ENCODE measurements around the gene TIE1. TPM values are rescaled to one million over a fixed set of nuclear protein-coding genes. Genes with fewer than 3 reads are reported as not detected.

Gene TIE1
- total RNA-seq, 1 experiment from 2014 or later, result not detected

- DNase-seq, result no peak
- BruUV-seq (replicated peaks), result no TSS peak
- Histone ChIP-seq H3K9me3 (ENCODE audit: insufficient read depth, low read depth) (no peaks in the 10 kb centered on the region), H3K4me2 (0 out of 2 replicates have a peak overlapping the region, but pooled peaks have one; percentile 2), H3K27ac (peak overlapping the region; percentile 18; the same call in 1 of the 2 replicates), H3F3A (ENCODE audit: insufficient read depth, low read depth) (peaks cover 79% of the 10 kb centered on the region), H3K79me2 (ENCODE audit: low read depth) (peaks cover 82% of the 10 kb centered on the region), H3K4me1 (replicated peaks; ENCODE audit: insufficient read depth) (peaks cover 62% of the 10 kb centered on the region), H2AFZ (no peak overlapping the region), H4K20me1 (ENCODE audit: insufficient read depth) (0 out of 2 replicates have a peak, but pooled peaks cover 3% of the 10 kb centered on the region), H3K9me2 (ENCODE audit: insufficient read depth) (no peaks in the 10 kb centered on the region), H3K36me3 (ENCODE audit: low read depth) (peaks cover 38% of the 10 kb centered on the region), H3K27me3 (ENCODE audit: insufficient read depth, low read depth) (no peaks in the 10 kb centered on the region), H3K4me3 (no peak overlapping the region)
- CTCF ChIA-PET, result no interaction called here
- POLR2A ChIA-PET (ENCODE audit: unreplicated experiment), result interaction anchor here (0.5 to 0.7 kb wide), 2 partner anchors 10 to 223 kb away, joined by 4 to 8 read pairs; no protein-coding TSS in a partner anchor
- intact Hi-C loops (cut with micrococcal nuclease; ENCODE audit: unreplicated experiment), result no loop called here
- TF ChIP-seq CTCF (conservative IDR thresholded peaks at IDR 0.05) (no peak), EZH2 (IDR thresholded peaks at IDR 0.05; ENCODE audit: low read depth) (no peak)
Measured at GRCh38 chr1:43363935-43364525, 63.2 kb downstream of the TIE1 start.

- BruUV-seq (replicated peaks), result no TSS peak
- TF ChIP-seq CTCF (conservative IDR thresholded peaks at IDR 0.05) (no peak), EZH2 (IDR thresholded peaks at IDR 0.05; ENCODE audit: low read depth) (no peak)
- H3K9me3 ChIP-seq (ENCODE audit: insufficient read depth, low read depth), result no peaks in the 10 kb centered on the region
- H3K4me2 ChIP-seq, result peak overlapping the region; percentile 92
- ChIA-PET POLR2A (ENCODE audit: unreplicated experiment) (interaction anchor here (0.6 to 0.7 kb wide), 4 partner anchors 8 to 393 kb away, joined by 3 to 9 read pairs (median 3); no protein-coding TSS in a partner anchor), CTCF (no interaction called here)
- intact Hi-C loops (cut with micrococcal nuclease; ENCODE audit: unreplicated experiment), result loop anchor here (1.0 to 5.0 kb wide), 6 partner anchors 7 to 428 kb away; partner anchors contain the start of genes C1orf210, CDC20, MED8 and SZT2
- H3K9me2 ChIP-seq (ENCODE audit: insufficient read depth), result no peaks in the 10 kb centered on the region
- peaks cover 65% of the 10 kb centered on the region for H3K4me1 ChIP-seq (replicated peaks; ENCODE audit: insufficient read depth)
- 0 out of 2 replicates have a peak, but pooled peaks cover 3% of the 10 kb centered on the region for H4K20me1 ChIP-seq (ENCODE audit: insufficient read depth)
- peak overlapping the region; percentile 89; the same call in 1 of the 2 replicates for H3K27ac ChIP-seq
- H3K27me3 ChIP-seq (ENCODE audit: insufficient read depth, low read depth), result no peaks in the 10 kb centered on the region
- H3K36me3 ChIP-seq (ENCODE audit: low read depth), result peaks cover 37% of the 10 kb centered on the region
- peak overlapping the region; percentile 99 for H3K4me3 ChIP-seq
- H3F3A ChIP-seq (ENCODE audit: insufficient read depth, low read depth), result peaks cover 81% of the 10 kb centered on the region
- DNase-seq, result no peak
- H2AFZ ChIP-seq, result no peak overlapping the region
- peaks cover 82% of the 10 kb centered on the region for H3K79me2 ChIP-seq (ENCODE audit: low read depth)
Measured at GRCh38 chr1:43365678-43366077, 64.9 kb downstream of the TIE1 start.

GRCh38 chr1:43366179-43366578, 65.4 kb downstream of the TIE1 start:
- Histone ChIP-seq H3F3A (ENCODE audit: insufficient read depth, low read depth) (peaks cover 85% of the 10 kb centered on the region), H3K27ac (peak overlapping the region; percentile 89), H3K4me1 (replicated peaks; ENCODE audit: insufficient read depth) (peaks cover 65% of the 10 kb centered on the region), H3K9me3 (ENCODE audit: insufficient read depth, low read depth) (no peaks in the 10 kb centered on the region), H3K79me2 (ENCODE audit: low read depth) (peaks cover 82% of the 10 kb centered on the region), H3K27me3 (ENCODE audit: insufficient read depth, low read depth) (no peaks in the 10 kb centered on the region), H4K20me1 (ENCODE audit: insufficient read depth) (0 out of 2 replicates have a peak, but pooled peaks cover 3% of the 10 kb centered on the region), H3K9me2 (ENCODE audit: insufficient read depth) (no peaks in the 10 kb centered on the region), H2AFZ (no peak overlapping the region), H3K4me3 (peak overlapping the region; percentile 99), H3K36me3 (ENCODE audit: low read depth) (peaks cover 32% of the 10 kb centered on the region), H3K4me2 (peak overlapping the region; percentile 92)
- no TSS peak for BruUV-seq (replicated peaks)
- ChIA-PET POLR2A (ENCODE audit: unreplicated experiment) (interaction anchor here (0.6 kb wide), 4 partner anchors 8 to 393 kb away, joined by 3 to 4 read pairs (median 3); no protein-coding TSS in a partner anchor), CTCF (no interaction called here)
- intact Hi-C loops (cut with micrococcal nuclease; ENCODE audit: unreplicated experiment), result loop anchor here (1.0 to 5.0 kb wide), 6 partner anchors 8 to 429 kb away; partner anchors contain the start of genes C1orf210, CDC20, MED8 and SZT2
- TF ChIP-seq CTCF (conservative IDR thresholded peaks at IDR 0.05) (no peak), EZH2 (IDR thresholded peaks at IDR 0.05; ENCODE audit: low read depth) (no peak)
- DNase-seq, result peak; percentile 73 to 88
